Stimulated activated CD8-positive, alpha-beta memory T cell treated with anti-CD3 and anti-CD28 coated beads, Interleukin-12 subunit alpha, Interleukin-12 subunit beta, amount 100 ng/mL, for 1 hour (primary cell): ENCODE results near the gene LIPM.

ENCODE experiments used
- DNase-seq: peaks from one replicate; pipeline ENCODE4 v3.0.0-alpha.2; 2020; ENCODE audit warnings: low read depth

Gene LIPM

DNA sequence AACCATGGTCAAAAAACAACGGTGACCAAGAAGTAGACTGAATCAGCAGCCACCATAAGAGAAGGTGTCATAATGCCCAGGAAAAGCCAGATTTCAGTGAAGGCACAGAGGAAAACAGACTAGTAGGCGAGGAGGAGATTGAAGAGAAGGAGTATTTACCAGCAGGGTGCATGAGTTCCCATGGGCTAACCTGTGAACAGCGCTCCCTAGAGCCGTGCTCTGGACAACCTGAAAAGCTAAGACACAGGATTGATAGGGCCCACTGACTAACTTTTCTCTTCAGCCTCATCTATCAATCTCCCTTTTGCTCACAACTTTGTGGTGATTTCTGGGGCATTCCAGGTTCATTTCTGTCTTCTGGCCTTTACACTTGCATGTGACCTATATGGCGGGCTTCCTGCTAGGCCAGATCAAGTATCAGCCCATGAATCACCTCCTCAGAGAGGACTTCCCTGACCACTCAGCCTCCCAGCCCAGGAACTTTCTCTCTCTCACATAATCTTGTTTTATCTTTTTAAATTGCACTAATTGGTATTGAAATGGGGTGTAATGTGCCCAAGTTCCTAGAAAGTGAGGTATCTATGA lies 36.3 kb downstream of the LIPM start:
- DNase-seq = no peak

GRCh38 chr10:88840104-88840503 lies 37.6 kb downstream of the LIPM start:
- DNase-seq = no peak

DNA sequence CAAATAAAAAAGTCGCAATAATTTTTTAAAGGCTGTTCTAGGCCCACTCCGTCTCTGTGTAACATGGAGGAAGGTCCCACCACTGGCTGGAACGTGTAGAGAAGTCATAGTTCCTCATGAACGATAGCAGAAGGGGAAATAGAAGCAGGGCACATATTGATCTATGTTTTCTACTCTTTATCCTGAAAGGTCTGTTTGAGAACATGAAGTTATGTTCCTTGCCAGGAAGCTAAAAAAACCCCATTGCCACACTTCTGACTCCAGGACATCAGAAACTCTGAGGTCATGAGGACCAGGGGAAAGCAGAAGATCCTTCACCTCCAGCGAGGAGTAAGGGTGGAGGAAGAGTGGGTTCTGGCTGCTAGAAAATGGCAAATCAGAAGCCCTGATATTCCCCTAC lies 38.4 kb downstream of the LIPM start:
- DNase-seq = no peak

- DNase-seq = no peak
These were observed 39.0 kb downstream of the LIPM start for GRCh38 chr10:88841316-88842111.

DNA sequence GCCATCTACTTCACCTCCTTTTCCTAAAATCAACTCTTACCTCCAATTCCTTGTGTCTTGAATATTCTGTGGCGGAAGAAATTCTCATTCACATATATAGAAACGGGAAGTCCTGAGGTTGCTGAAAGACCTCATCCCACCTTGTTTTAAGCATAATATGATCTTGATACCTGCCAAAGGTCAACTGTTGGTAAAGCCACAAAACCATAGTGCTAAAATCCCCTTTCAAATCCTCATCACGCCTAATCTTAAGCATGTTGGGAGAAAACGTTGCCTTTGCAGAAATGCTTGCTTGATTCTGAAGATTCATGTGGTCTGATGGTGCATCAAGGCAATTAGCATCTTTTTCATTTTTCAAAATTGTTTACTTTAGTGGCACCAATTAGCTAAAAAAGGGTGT lies 40.6 kb downstream of the LIPM start:
- no peak for DNase-seq

- no peak for DNase-seq
These were observed 46.0 kb downstream of the LIPM start for GRCh38 chr10:88848499-88848898.

GRCh38 chr10:88849234-88849633 lies 46.7 kb downstream of the LIPM start:
- no peak for DNase-seq

GRCh38 chr10:88850712-88851111 lies 48.2 kb downstream of the LIPM start:
- no peak for DNase-seq

GRCh38 chr10:88851706-88852105 lies 49.2 kb downstream of the LIPM start, which contains the start of gene ANKRD22:
Gene ANKRD22 (minus strand): TSS chr10:88851844. CDS start chr10:88851607, 237 bp downstream.
- no peak for DNase-seq

DNA sequence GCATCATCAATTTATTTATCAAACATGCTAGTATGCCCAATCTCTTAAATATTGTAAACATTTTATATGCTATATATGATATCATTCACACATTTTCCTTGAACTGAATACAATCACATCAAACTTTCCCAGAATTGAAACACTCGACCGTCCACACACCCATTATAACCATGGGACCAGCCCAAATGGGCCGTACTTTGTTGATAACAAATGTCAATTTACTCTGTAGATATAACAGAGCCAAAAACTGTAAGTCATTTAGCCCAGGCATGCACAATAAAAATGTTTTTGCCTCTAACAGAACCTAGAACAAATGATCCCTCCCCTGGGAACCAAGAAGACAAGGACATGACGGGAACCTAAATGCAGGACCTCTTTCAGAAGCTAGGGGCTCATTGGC lies 49.8 kb downstream of the LIPM start:
- no peak for DNase-seq

DNA sequence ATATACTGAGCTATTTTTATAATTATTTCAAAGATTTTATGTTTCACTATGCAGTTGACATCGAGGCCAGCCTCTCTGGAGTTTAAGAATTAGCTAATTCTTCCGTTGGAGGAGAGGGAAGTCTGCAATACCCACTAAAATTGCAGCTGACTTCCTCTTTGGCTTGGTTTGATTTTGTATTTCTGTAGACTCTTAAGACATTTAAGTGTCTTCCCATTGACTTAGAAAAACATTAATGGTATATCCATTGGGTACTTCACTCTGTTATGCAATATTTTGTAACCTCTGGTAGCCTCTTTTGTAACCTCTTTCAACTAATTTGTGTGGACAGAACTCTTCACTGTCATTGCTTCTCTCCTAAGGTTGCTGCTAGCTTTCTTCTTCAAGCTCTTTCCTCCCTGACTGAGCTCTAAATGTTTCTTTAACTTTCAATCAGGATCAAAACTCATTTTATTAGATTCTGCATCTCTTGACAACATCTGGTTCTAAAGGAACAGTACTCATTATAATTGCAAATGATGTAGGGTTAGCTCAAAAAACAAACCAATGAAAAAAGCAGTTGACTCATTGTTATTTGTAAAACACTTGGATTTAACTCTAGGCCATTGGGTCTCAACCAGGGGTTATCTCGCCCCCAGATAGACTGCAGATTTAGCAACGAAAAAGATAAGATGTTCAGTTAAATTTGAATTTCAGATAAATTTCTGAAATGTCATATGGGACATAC lies 50.8 kb downstream of the LIPM start:
- DNase-seq = no peak

GRCh38 chr10:88854684-88855083 lies 52.2 kb downstream of the LIPM start:
- DNase-seq = no peak

GRCh38 chr10:88857831-88858230 lies 55.3 kb downstream of the LIPM start:
- DNase-seq = no peak

DNA sequence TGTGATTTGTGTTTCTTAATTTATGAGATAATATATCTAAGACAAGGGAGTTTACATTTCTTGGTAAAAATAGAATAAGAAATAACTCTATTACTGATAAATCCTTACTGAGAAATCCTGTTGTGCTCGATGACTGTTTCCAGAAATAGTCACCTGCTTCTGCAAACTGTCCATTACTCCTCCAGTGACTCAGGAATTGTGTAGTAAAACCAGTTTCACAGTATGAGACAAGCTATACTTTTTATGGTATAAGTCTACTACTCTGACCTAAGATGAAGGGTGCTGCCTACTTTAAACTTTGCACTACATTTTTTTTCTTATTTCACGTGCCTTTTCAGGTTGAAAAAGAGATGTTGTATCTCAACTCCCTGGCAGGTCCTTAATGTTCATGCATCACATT lies 56.0 kb downstream of the LIPM start:
- no peak for DNase-seq

GRCh38 chr10:88861036-88861435 lies 58.5 kb downstream of the LIPM start:
- DNase-seq = no peak

- no peak for DNase-seq
These were observed 62.8 kb downstream of the LIPM start for GRCh38 chr10:88865281-88865876.

DNA sequence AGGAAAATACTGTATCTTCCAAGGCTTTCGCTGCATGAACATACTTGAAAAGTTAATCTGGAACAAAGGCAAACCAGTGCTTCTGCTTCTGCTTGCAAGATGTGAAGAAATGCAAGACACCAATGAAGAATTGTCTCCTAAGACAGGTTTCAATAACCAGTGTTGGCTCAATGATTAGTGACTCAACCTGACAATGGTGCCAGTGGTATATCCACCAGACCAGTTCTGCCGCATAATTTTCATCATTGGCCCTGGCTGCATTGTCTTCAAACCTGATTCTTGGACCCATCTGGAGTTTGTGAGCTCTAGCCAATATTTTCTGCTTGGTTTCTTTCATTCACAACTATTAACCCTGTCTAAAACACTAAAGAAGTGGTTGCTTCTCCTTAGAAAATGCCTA lies 63.9 kb downstream of the LIPM start:
- DNase-seq = no peak

GRCh38 chr10:88870089-88870488 lies 67.6 kb downstream of the LIPM start:
- DNase-seq = no peak
